ENCODE measurements around the gene PAQR4.

The PAQR4 gene

GRCh38 chr16:2948807-2949704 is 20.1 kb upstream of the PAQR4 start:
- H3K4me1 ChIP-seq (ENCODE audit: insufficient read depth, low read length), result no peaks in the 10 kb centered on the region
- no peak overlapping the region for H3K4me3 ChIP-seq (ENCODE audit: low read length)
- H3K36me3 ChIP-seq (ENCODE audit: insufficient read depth, low read depth, low read length), result no peaks in the 10 kb centered on the region
- H3K27me3 ChIP-seq (ENCODE audit: insufficient read depth, low read length), result no peaks in the 10 kb centered on the region
- H3K27ac ChIP-seq (ENCODE audit: low read length), result no peak overlapping the region
- H3K9me3 ChIP-seq (ENCODE audit: insufficient read depth, low read depth, low read length), result no peaks in the 10 kb centered on the region
- H3K9ac ChIP-seq (ENCODE audit: low read depth, low read length), result no peak overlapping the region

- no peaks in the 10 kb centered on the region for H3K4me1 ChIP-seq (ENCODE audit: insufficient read depth, low read length)
These were observed 19.3 kb upstream of the PAQR4 start for GRCh38 chr16:2949705-2950352.

GRCh38 chr16:2950353-2950724 is 18.8 kb upstream of the PAQR4 start:
- no peak overlapping the region for H3K27ac ChIP-seq (ENCODE audit: low read length)
- no peaks in the 10 kb centered on the region for H3K4me1 ChIP-seq (ENCODE audit: insufficient read depth, low read length)
- no peaks in the 10 kb centered on the region for H3K27me3 ChIP-seq (ENCODE audit: insufficient read depth, low read length)
- no peaks in the 10 kb centered on the region for H3K9me3 ChIP-seq (ENCODE audit: insufficient read depth, low read depth, low read length)
- H3K36me3 ChIP-seq (ENCODE audit: insufficient read depth, low read depth, low read length), result no peaks in the 10 kb centered on the region
- H3K4me3 ChIP-seq (ENCODE audit: low read length), result no peak overlapping the region
- no peak overlapping the region for H3K9ac ChIP-seq (ENCODE audit: low read depth, low read length)

More at GRCh38 chr16:2949705-2950352, 19.3 kb upstream of the PAQR4 start:
- Histone ChIP-seq H3K27me3 (ENCODE audit: insufficient read depth, low read length) (no peaks in the 10 kb centered on the region), H3K27ac (ENCODE audit: low read length) (no peak overlapping the region), H3K9me3 (ENCODE audit: insufficient read depth, low read depth, low read length) (no peaks in the 10 kb centered on the region), H3K36me3 (ENCODE audit: insufficient read depth, low read depth, low read length) (no peaks in the 10 kb centered on the region), H3K4me3 (ENCODE audit: low read length) (no peak overlapping the region), H3K9ac (ENCODE audit: low read depth, low read length) (no peak overlapping the region)

- Histone ChIP-seq H3K9ac (ENCODE audit: low read depth, low read length) (no peak overlapping the region), H3K36me3 (ENCODE audit: insufficient read depth, low read depth, low read length) (no peaks in the 10 kb centered on the region), H3K4me3 (ENCODE audit: low read length) (no peak overlapping the region), H3K27ac (ENCODE audit: low read length) (no peak overlapping the region), H3K9me3 (ENCODE audit: insufficient read depth, low read depth, low read length) (no peaks in the 10 kb centered on the region), H3K4me1 (ENCODE audit: insufficient read depth, low read length) (peaks cover under 1% of the 10 kb centered on the region; the same call in 1 of the 2 replicates), H3K27me3 (ENCODE audit: insufficient read depth, low read length) (no peaks in the 10 kb centered on the region)
These were observed 18.4 kb upstream of the PAQR4 start for GRCh38 chr16:2950773-2951172.

DNA sequence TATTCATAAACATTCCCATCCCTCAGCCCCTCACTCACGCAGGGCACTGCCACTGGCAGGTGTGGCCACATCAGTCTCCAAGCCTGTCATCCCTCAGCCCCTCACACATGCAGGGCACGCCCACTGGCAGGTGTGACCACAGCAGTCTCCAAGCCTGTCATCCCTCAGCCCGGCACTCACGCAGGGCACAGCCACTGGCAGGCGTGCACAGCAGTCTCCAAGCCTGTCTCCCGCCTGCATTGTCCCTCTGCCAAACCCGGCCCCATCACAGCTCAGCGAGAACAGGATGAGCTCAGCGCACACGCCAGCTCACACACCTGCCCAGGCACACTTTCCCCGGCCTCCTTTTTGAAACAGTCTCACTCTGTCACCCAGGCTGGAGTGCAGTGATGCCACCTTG is 16.5 kb upstream of the PAQR4 start:
- H3K36me3 ChIP-seq (ENCODE audit: insufficient read depth, low read depth, low read length), result no peaks in the 10 kb centered on the region
- no peaks in the 10 kb centered on the region for H3K9me3 ChIP-seq (ENCODE audit: insufficient read depth, low read depth, low read length)
- H3K9ac ChIP-seq (ENCODE audit: low read depth, low read length), result no peak overlapping the region
- no peak overlapping the region for H3K4me3 ChIP-seq (ENCODE audit: low read length)
- no peaks in the 10 kb centered on the region for H3K27me3 ChIP-seq (ENCODE audit: insufficient read depth, low read length)
- no peak overlapping the region for H3K27ac ChIP-seq (ENCODE audit: low read length)
- H3K4me1 ChIP-seq (ENCODE audit: insufficient read depth, low read length), result peaks cover 6% of the 10 kb centered on the region; the same call in 1 of the 2 replicates

DNA sequence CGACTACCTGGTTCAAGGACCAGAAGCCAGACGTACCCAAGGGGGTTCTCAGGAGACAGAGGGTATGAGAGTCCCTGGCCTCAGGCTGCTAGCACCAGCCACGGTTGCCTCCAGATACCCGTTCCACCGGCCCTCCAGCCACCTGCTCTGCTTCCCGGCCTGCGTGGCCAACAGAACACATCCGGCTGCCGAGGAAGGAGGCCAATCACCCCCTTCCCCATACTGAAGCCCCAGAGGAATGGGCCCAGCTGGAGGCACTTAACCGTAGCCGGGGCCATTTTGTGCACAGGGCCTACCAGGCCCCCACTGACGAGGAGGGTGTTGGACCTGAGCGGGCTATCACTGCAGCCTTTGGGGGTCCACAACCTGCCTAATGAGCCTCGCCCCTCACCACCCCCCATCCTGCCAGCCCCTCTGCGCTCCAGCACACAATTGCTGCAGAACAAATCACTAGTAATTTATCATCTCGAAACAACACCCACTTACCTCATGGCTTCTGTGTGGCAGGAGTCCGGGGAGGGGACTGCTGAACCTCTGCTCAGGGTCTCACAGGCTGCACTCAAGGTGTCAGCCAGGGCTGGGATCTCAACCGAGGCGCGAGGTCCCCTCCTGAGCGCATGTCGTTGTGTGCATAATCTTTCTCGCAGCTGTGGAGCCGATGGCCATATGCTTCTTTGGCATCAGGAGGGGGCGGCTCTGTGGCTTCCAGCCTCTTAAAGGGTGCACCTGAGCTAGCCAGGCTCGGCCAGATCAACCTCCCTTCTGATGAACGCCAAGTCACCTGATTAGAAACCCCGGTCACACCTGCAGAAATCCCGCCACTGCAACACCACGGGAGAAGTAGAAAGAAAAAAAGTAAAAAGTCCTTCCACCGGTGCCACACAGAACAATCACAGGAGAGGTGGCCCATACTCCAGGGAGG is 15.2 kb upstream of the PAQR4 start:
- Histone ChIP-seq H3K27me3 (ENCODE audit: insufficient read depth, low read length) (no peaks in the 10 kb centered on the region), H3K36me3 (ENCODE audit: insufficient read depth, low read depth, low read length) (no peaks in the 10 kb centered on the region), H3K4me1 (ENCODE audit: insufficient read depth, low read length) (peaks cover 6% of the 10 kb centered on the region; the same call in 1 of the 2 replicates), H3K9ac (ENCODE audit: low read depth, low read length) (no peak overlapping the region), H3K27ac (ENCODE audit: low read length) (no peak overlapping the region), H3K4me3 (ENCODE audit: low read length) (no peak overlapping the region), H3K9me3 (ENCODE audit: insufficient read depth, low read depth, low read length) (no peaks in the 10 kb centered on the region)

GRCh38 chr16:2954656-2955381 is 14.3 kb upstream of the PAQR4 start:
- Histone ChIP-seq H3K36me3 (ENCODE audit: insufficient read depth, low read depth, low read length) (no peaks in the 10 kb centered on the region), H3K4me1 (ENCODE audit: insufficient read depth, low read length) (peaks cover 6% of the 10 kb centered on the region; the same call in 1 of the 2 replicates), H3K9me3 (ENCODE audit: insufficient read depth, low read depth, low read length) (no peaks in the 10 kb centered on the region), H3K27ac (ENCODE audit: low read length) (no peak overlapping the region), H3K4me3 (ENCODE audit: low read length) (no peak overlapping the region), H3K27me3 (ENCODE audit: insufficient read depth, low read length) (no peaks in the 10 kb centered on the region), H3K9ac (ENCODE audit: low read depth, low read length) (no peak overlapping the region)

DNA sequence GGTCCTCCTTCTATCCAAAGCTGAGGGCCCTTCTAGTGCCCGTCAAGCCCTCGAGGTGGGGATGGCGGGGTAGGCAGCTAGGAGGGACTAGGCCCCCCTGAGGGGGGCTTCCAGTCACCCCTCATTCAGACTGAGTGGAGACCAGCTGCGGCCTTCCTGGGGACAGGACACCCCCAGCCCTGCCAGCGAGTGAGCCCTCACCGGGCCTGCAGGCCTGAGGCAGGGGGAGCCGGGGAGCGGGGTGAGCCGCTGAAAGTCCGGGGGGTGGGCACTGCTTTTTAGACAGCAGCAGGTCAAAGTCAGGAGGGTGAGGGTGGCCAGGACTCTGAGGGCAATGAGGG is 13.7 kb upstream of the PAQR4 start:
- H3K4me1 ChIP-seq (ENCODE audit: insufficient read depth, low read length), result peaks cover 6% of the 10 kb centered on the region; the same call in 1 of the 2 replicates
- H3K27ac ChIP-seq (ENCODE audit: low read length), result no peak overlapping the region

GRCh38 chr16:2955779-2956578 is 13.2 kb upstream of the PAQR4 start:
- peak overlapping the region; percentile 21; the same call in 1 of the 2 replicates for H3K9ac ChIP-seq (ENCODE audit: low read depth, low read length)
- H3K4me3 ChIP-seq (ENCODE audit: low read length), result no peak overlapping the region
- no peaks in the 10 kb centered on the region for H3K9me3 ChIP-seq (ENCODE audit: insufficient read depth, low read depth, low read length)
- H3K36me3 ChIP-seq (ENCODE audit: insufficient read depth, low read depth, low read length), result no peaks in the 10 kb centered on the region
- H3K4me1 ChIP-seq (ENCODE audit: insufficient read depth, low read length), result peaks cover 6% of the 10 kb centered on the region; the same call in 1 of the 2 replicates
- no peaks in the 10 kb centered on the region for H3K27me3 ChIP-seq (ENCODE audit: insufficient read depth, low read length)
- H3K27ac ChIP-seq (ENCODE audit: low read length), result no peak overlapping the region

More for the DNA sequence above, 13.7 kb upstream of the PAQR4 start:
- H3K4me3 ChIP-seq (ENCODE audit: low read length), result no peak overlapping the region
- H3K9ac ChIP-seq (ENCODE audit: low read depth, low read length), result no peak overlapping the region
- no peaks in the 10 kb centered on the region for H3K9me3 ChIP-seq (ENCODE audit: insufficient read depth, low read depth, low read length)
- no peaks in the 10 kb centered on the region for H3K36me3 ChIP-seq (ENCODE audit: insufficient read depth, low read depth, low read length)
- no peaks in the 10 kb centered on the region for H3K27me3 ChIP-seq (ENCODE audit: insufficient read depth, low read length)

DNA sequence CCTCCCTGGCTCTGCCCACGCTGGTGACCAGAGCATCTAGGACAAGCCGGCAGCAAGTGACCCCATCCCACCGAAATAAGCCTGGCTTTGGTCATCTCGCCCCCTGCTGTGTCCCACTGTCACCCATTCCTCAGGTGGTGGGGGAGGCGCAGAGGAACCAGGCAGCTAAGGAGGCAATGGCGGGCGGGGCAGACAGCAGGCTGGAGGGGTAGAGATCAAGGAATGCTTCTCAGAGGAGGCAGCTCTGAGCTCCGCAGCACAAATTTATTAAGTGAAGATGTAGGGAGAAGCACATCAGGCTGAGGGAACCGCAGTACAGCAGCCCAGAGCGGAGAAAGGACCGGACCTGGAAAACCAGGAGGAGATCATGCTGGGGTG is 12.6 kb upstream of the PAQR4 start:
- H3K9ac ChIP-seq (ENCODE audit: low read depth, low read length), result no peak overlapping the region; the same call in 1 of the 2 replicates
- no peaks in the 10 kb centered on the region for H3K27me3 ChIP-seq (ENCODE audit: insufficient read depth, low read length)
- no peak overlapping the region for H3K4me3 ChIP-seq (ENCODE audit: low read length)
- H3K9me3 ChIP-seq (ENCODE audit: insufficient read depth, low read depth, low read length), result no peaks in the 10 kb centered on the region
- no peaks in the 10 kb centered on the region for H3K36me3 ChIP-seq (ENCODE audit: insufficient read depth, low read depth, low read length)
- peaks cover 6% of the 10 kb centered on the region; the same call in 1 of the 2 replicates for H3K4me1 ChIP-seq (ENCODE audit: insufficient read depth, low read length)
- no peak overlapping the region for H3K27ac ChIP-seq (ENCODE audit: low read length)

All from iPS-20b (cell line).